ENCODE results near the gene PLEKHN1. TPM values are rescaled to one million over a fixed set of nuclear protein-coding genes. Genes with fewer than 3 reads are reported as not detected.

The PLEKHN1 gene
- total RNA-seq, 1 donor from 2014 or later = 1.1 TPM

GRCh38 chr1:936348-937264, 29.7 kb upstream of the PLEKHN1 start:
- Mint-ChIP-seq H3K36me3 (ENCODE audit: insufficient read depth) (no peaks in the 10 kb centered on the region), H3K4me3 (ENCODE audit: low read depth) (no peak overlapping the region), H3K27ac (no peak overlapping the region), H3K9me3 (ENCODE audit: low read depth) (no peaks in the 10 kb centered on the region), H3K4me1 (ENCODE audit: low read depth) (peaks cover 22% of the 10 kb centered on the region), H3K27me3 (peaks cover 35% of the 10 kb centered on the region)
- TF ChIP-seq CTCF (IDR thresholded peaks at IDR 0.05; ENCODE audit: unreplicated experiment) = no peak
- no peak for DNase-seq (ENCODE audit: low spot score, unreplicated experiment)

- no peak for TF ChIP-seq CTCF (IDR thresholded peaks at IDR 0.05; ENCODE audit: unreplicated experiment)
- no peak for DNase-seq (ENCODE audit: low spot score, unreplicated experiment)
- H3K9me3 Mint-ChIP-seq (ENCODE audit: low read depth) = no peaks in the 10 kb centered on the region
- peak overlapping the region; percentile 81 for H3K27ac Mint-ChIP-seq
- peaks cover 22% of the 10 kb centered on the region for H3K4me1 Mint-ChIP-seq (ENCODE audit: low read depth)
- H3K27me3 Mint-ChIP-seq = peaks cover 26% of the 10 kb centered on the region
- no peaks in the 10 kb centered on the region for H3K36me3 Mint-ChIP-seq (ENCODE audit: insufficient read depth)
- no peak overlapping the region for H3K4me3 Mint-ChIP-seq (ENCODE audit: low read depth)
These were observed 28.8 kb upstream of the PLEKHN1 start for GRCh38 chr1:937521-937920.

- H3K9me3 Mint-ChIP-seq (ENCODE audit: low read depth) = no peaks in the 10 kb centered on the region
- no peak for DNase-seq (ENCODE audit: low spot score, unreplicated experiment)
- H3K4me3 Mint-ChIP-seq (ENCODE audit: low read depth) = no peak overlapping the region
- peak overlapping the region; percentile 81 for H3K27ac Mint-ChIP-seq
- H3K36me3 Mint-ChIP-seq (ENCODE audit: insufficient read depth) = no peaks in the 10 kb centered on the region
- H3K27me3 Mint-ChIP-seq = peaks cover 21% of the 10 kb centered on the region
- peak; percentile 53 for TF ChIP-seq CTCF (IDR thresholded peaks at IDR 0.05; ENCODE audit: unreplicated experiment)
- H3K4me1 Mint-ChIP-seq (ENCODE audit: low read depth) = peaks cover 22% of the 10 kb centered on the region
These were observed 28.1 kb upstream of the PLEKHN1 start for GRCh38 chr1:938088-938683.

- TF ChIP-seq CTCF (IDR thresholded peaks at IDR 0.05; ENCODE audit: unreplicated experiment) = peak; percentile 21
- Mint-ChIP-seq H3K27me3 (peaks cover 17% of the 10 kb centered on the region), H3K4me1 (ENCODE audit: low read depth) (peaks cover 22% of the 10 kb centered on the region), H3K27ac (no peak overlapping the region), H3K36me3 (ENCODE audit: insufficient read depth) (no peaks in the 10 kb centered on the region), H3K4me3 (ENCODE audit: low read depth) (peak overlapping the region; percentile 29), H3K9me3 (ENCODE audit: low read depth) (no peaks in the 10 kb centered on the region)
- no peak for DNase-seq (ENCODE audit: low spot score, unreplicated experiment)
These were observed 27.4 kb upstream of the PLEKHN1 start for GRCh38 chr1:938711-939489.

- Mint-ChIP-seq H3K36me3 (ENCODE audit: insufficient read depth) (no peaks in the 10 kb centered on the region), H3K9me3 (ENCODE audit: low read depth) (no peaks in the 10 kb centered on the region), H3K27ac (no peak overlapping the region), H3K27me3 (peaks cover 17% of the 10 kb centered on the region), H3K4me3 (ENCODE audit: low read depth) (peak overlapping the region; percentile 29), H3K4me1 (ENCODE audit: low read depth) (peaks cover 22% of the 10 kb centered on the region)
- TF ChIP-seq CTCF (IDR thresholded peaks at IDR 0.05; ENCODE audit: unreplicated experiment) = no peak
- no peak for DNase-seq (ENCODE audit: low spot score, unreplicated experiment)
These were observed 26.7 kb upstream of the PLEKHN1 start for GRCh38 chr1:939511-940106.
